ENCODE results near the gene MDM1. TPM values are rescaled to one million over a fixed set of nuclear protein-coding genes. Genes with fewer than 3 reads are reported as not detected.
A peak's percentile ranks its signal among the peaks of the same experiment; 100 is the strongest.

The MDM1 gene
- total and polyA plus RNA-seq, 5 donors: 8.6 to 14.6 (median 11.3) TPM

- no peaks in the 10 kb centered on the region for H3K27me3 ChIP-seq (ENCODE audit: control insufficient read depth, insufficient read depth)
- DNase-seq: no peak
- WGBS: 47% methylated on average over 2 of the region's 2 CpGs
- intact Hi-C loops (cut with DNase I): loop anchor here in 2 of 4 donors (5.0 to 10.0 kb wide), 3 partner anchors 39 to 316 kb away; partner anchors contain the start of genes NUP107 (in 1 of the 2) and RAP1B (in 1 of the 2)
- no peak for ATAC-seq
- no peaks in the 10 kb centered on the region for H3K4me1 ChIP-seq (ENCODE audit: control insufficient read depth, insufficient read depth, low read length)
- H3K27ac ChIP-seq (ENCODE audit: low read length): no peak overlapping the region
- no peaks in the 10 kb centered on the region for H3K9me3 ChIP-seq (ENCODE audit: control insufficient read depth, low read length)
- H3K4me3 ChIP-seq (ENCODE audit: low read length): no peak overlapping the region
Observed at GRCh38 chr12:68368327-68368726, 36.2 kb upstream of the MDM1 start.

GRCh38 chr12:68367903-68368302 lies 35.7 kb upstream of the MDM1 start:
- Histone ChIP-seq H3K9me3 (ENCODE audit: control insufficient read depth, low read length) (no peaks in the 10 kb centered on the region), H3K4me3 (ENCODE audit: low read length) (no peak overlapping the region), H3K27me3 (ENCODE audit: control insufficient read depth, insufficient read depth) (no peaks in the 10 kb centered on the region), H3K4me1 (ENCODE audit: control insufficient read depth, insufficient read depth, low read length) (no peaks in the 10 kb centered on the region), H3K27ac (ENCODE audit: low read length) (no peak overlapping the region)
- WGBS: 81% methylated on average over 2 of the region's 2 CpGs
- no peak for ATAC-seq
- DNase-seq: no peak
- intact Hi-C loops (cut with DNase I): loop anchor here in 2 of 4 donors (5.0 to 10.0 kb wide), 3 partner anchors 39 to 317 kb away; partner anchors contain the start of genes NUP107 (in 1 of the 2) and RAP1B (in 1 of the 2)

- intact Hi-C loops (cut with DNase I): loop anchor here in 2 of 4 donors (5.0 to 10.0 kb wide), 3 partner anchors 40 to 318 kb away; partner anchors contain the start of genes NUP107 (in 1 of the 2) and RAP1B (in 1 of the 2)
- DNase-seq (no peak), ATAC-seq (no peak)
- Histone ChIP-seq H3K4me1 (ENCODE audit: control insufficient read depth, insufficient read depth, low read length) (no peaks in the 10 kb centered on the region), H3K27ac (ENCODE audit: low read length) (no peak overlapping the region), H3K9me3 (ENCODE audit: control insufficient read depth, low read length) (no peaks in the 10 kb centered on the region), H3K27me3 (ENCODE audit: control insufficient read depth, insufficient read depth) (no peaks in the 10 kb centered on the region), H3K4me3 (ENCODE audit: low read length) (no peak overlapping the region)
- 65% methylated on average over 1 of the region's 1 CpG for WGBS
Observed at GRCh38 chr12:68367116-68367515, 35.0 kb upstream of the MDM1 start.

- ATAC-seq (peak; percentile 98 to 99), DNase-seq (peak; percentile 95 to 96 (median 96))
- intact Hi-C loops (cut with DNase I): loop anchor here in 2 of 4 donors (5.0 to 10.0 kb wide), 4 partner anchors 42 to 320 kb away; partner anchors contain the start of genes RAP1B (in 2 of the 2) and NUP107 (in 1 of the 2)
- no peaks in the 10 kb centered on the region for H3K27me3 ChIP-seq (ENCODE audit: control insufficient read depth, insufficient read depth)
- peak overlapping the region; percentile 20 for H3K4me3 ChIP-seq (ENCODE audit: low read length)
- WGBS: 6% methylated on average over 26 of the region's 26 CpGs
- no peaks in the 10 kb centered on the region for H3K9me3 ChIP-seq (ENCODE audit: control insufficient read depth, low read length)
- peak overlapping the region; percentile 86 for H3K27ac ChIP-seq (ENCODE audit: low read length)
- H3K4me1 ChIP-seq (ENCODE audit: control insufficient read depth, insufficient read depth, low read length): no peaks in the 10 kb centered on the region
Observed at GRCh38 chr12:68364893-68365725, 32.9 kb upstream of the MDM1 start.

- DNase-seq: no peak
- H3K4me1 ChIP-seq (ENCODE audit: control insufficient read depth, insufficient read depth, low read length): no peaks in the 10 kb centered on the region
- intact Hi-C loops (cut with DNase I): loop anchor here in 2 of 4 donors (5.0 to 10.0 kb wide), 3 partner anchors 248 to 320 kb away; partner anchors contain the start of genes RAP1B (in 2 of the 2) and NUP107 (in 1 of the 2)
Observed at GRCh38 chr12:68364328-68364727, 32.2 kb upstream of the MDM1 start.

GRCh38 chr12:68361953-68362352 lies 29.8 kb upstream of the MDM1 start:
- H3K4me3 ChIP-seq (ENCODE audit: low read length): no peak overlapping the region
- DNase-seq: no peak
- intact Hi-C loops (cut with DNase I): loop anchor here in 2 of 4 donors (5.0 to 10.0 kb wide), 3 partner anchors 250 to 323 kb away; partner anchors contain the start of genes RAP1B (in 2 of the 2) and NUP107 (in 1 of the 2)
- no peak overlapping the region for H3K27ac ChIP-seq (ENCODE audit: low read length)
- no peak for ATAC-seq
- H3K27me3 ChIP-seq (ENCODE audit: control insufficient read depth, insufficient read depth): no peaks in the 10 kb centered on the region
- H3K4me1 ChIP-seq (ENCODE audit: control insufficient read depth, insufficient read depth, low read length): peaks cover 3% of the 10 kb centered on the region
- no peaks in the 10 kb centered on the region for H3K9me3 ChIP-seq (ENCODE audit: control insufficient read depth, low read length)

More at GRCh38 chr12:68364328-68364727, 32.2 kb upstream of the MDM1 start:
- no peak for ATAC-seq
- Histone ChIP-seq H3K9me3 (ENCODE audit: control insufficient read depth, low read length) (no peaks in the 10 kb centered on the region), H3K27ac (ENCODE audit: low read length) (peak overlapping the region; percentile 86), H3K27me3 (ENCODE audit: control insufficient read depth, insufficient read depth) (no peaks in the 10 kb centered on the region), H3K4me3 (ENCODE audit: low read length) (no peak overlapping the region)
- 75% methylated on average over 3 of the region's 3 CpGs for WGBS

GRCh38 chr12:68359674-68360073 lies 27.5 kb upstream of the MDM1 start:
- Histone ChIP-seq H3K27me3 (ENCODE audit: control insufficient read depth, insufficient read depth) (no peaks in the 10 kb centered on the region), H3K4me1 (ENCODE audit: control insufficient read depth, insufficient read depth, low read length) (peaks cover 3% of the 10 kb centered on the region), H3K27ac (ENCODE audit: low read length) (no peak overlapping the region), H3K4me3 (ENCODE audit: low read length) (no peak overlapping the region), H3K9me3 (ENCODE audit: control insufficient read depth, low read length) (no peaks in the 10 kb centered on the region)
- intact Hi-C loops (cut with DNase I): loop anchor here in 3 of 4 donors (5.0 to 10.0 kb wide), 3 partner anchors 253 to 325 kb away; partner anchors contain the start of genes NUP107 (in 3 of the 3) and RAP1B (in 2 of the 3)
- DNase-seq (no peak), ATAC-seq (peak in 1 of 2 donors; percentile 19)

- ATAC-seq (peak; percentile 79 to 87), DNase-seq (peak in 2 of 3 donors; percentile 35 to 58)
- 32% methylated on average over 10 of the region's 10 CpGs for WGBS
- Histone ChIP-seq H3K27me3 (ENCODE audit: control insufficient read depth, insufficient read depth) (no peaks in the 10 kb centered on the region), H3K4me1 (ENCODE audit: control insufficient read depth, insufficient read depth, low read length) (peaks cover 3% of the 10 kb centered on the region), H3K27ac (ENCODE audit: low read length) (no peak overlapping the region), H3K4me3 (ENCODE audit: low read length) (no peak overlapping the region), H3K9me3 (ENCODE audit: control insufficient read depth, low read length) (no peaks in the 10 kb centered on the region)
- intact Hi-C loops (cut with DNase I): loop anchor here in 2 of 4 donors (10.0 kb wide), 1 partner anchor 326 kb away; the partner anchor contains the start of gene NUP107 (in 2 of the 2)
Observed at GRCh38 chr12:68358532-68359485, 26.6 kb upstream of the MDM1 start.

- WGBS: 89% methylated on average over 1 of the region's 1 CpG
- Histone ChIP-seq H3K4me1 (ENCODE audit: control insufficient read depth, insufficient read depth, low read length) (peaks cover 3% of the 10 kb centered on the region), H3K27me3 (ENCODE audit: control insufficient read depth, insufficient read depth) (no peaks in the 10 kb centered on the region), H3K27ac (ENCODE audit: low read length) (no peak overlapping the region), H3K4me3 (ENCODE audit: low read length) (no peak overlapping the region), H3K9me3 (ENCODE audit: control insufficient read depth, low read length) (no peaks in the 10 kb centered on the region)
- no peak for DNase-seq
- ATAC-seq: no peak
- intact Hi-C loops (cut with DNase I): loop anchor here in 2 of 4 donors (10.0 kb wide), 1 partner anchor 328 kb away; the partner anchor contains the start of gene NUP107 (in 2 of the 2)
Observed at GRCh38 chr12:68356986-68357385, 24.8 kb upstream of the MDM1 start.

GRCh38 chr12:68356060-68356695 lies 24.0 kb upstream of the MDM1 start:
- no peaks in the 10 kb centered on the region for H3K9me3 ChIP-seq (ENCODE audit: control insufficient read depth, low read length)
- no peak for DNase-seq
- ATAC-seq: no peak
- no peak overlapping the region for H3K27ac ChIP-seq (ENCODE audit: low read length)
- no peak overlapping the region for H3K4me3 ChIP-seq (ENCODE audit: low read length)
- peaks cover 3% of the 10 kb centered on the region for H3K4me1 ChIP-seq (ENCODE audit: control insufficient read depth, insufficient read depth, low read length)
- intact Hi-C loops (cut with DNase I): loop anchor here in 2 of 4 donors (10.0 kb wide), 1 partner anchor 329 kb away; the partner anchor contains the start of gene NUP107 (in 2 of the 2)
- H3K27me3 ChIP-seq (ENCODE audit: control insufficient read depth, insufficient read depth): no peaks in the 10 kb centered on the region
